ENCODE data around the gene MASP1.
"Not testable (repeated sequence)": the region's sequence is repeated elsewhere in the genome, so short reads cannot be mapped to it uniquely, and the experiment has no call there.

Gene MASP1

GRCh38 chr3:187264911-187265310, 26.6 kb downstream of the MASP1 start:
- DNase-seq (ENCODE audit: low read depth): no peak

GRCh38 chr3:187264021-187264420, 27.5 kb downstream of the MASP1 start:
- no peak for DNase-seq (ENCODE audit: low read depth)

- DNase-seq (ENCODE audit: low read depth): no peak
Observed at GRCh38 chr3:187263270-187263669, 28.3 kb downstream of the MASP1 start.

GRCh38 chr3:187262360-187262759, 29.2 kb downstream of the MASP1 start:
- no peak for DNase-seq (ENCODE audit: low read depth)

DNA sequence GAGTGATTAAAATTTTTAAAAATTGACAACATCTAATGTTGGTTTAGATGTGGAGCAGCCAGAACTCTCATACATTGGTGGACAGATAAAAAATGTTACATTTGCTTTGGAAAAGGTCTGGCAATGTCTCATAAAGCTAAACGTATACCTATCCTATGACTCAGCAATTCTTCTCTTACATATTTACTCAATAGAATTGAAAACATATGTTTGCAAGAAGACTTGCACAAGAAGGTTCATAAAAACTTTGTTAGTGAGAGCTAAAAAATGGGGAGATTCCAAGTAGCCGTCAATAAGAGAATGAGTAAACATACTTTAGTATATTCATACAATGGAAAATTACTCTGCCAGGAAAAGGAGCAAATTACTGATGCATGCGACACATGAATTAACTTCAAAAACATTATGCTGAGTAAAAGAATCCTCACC, 30.0 kb downstream of the MASP1 start:
- DNase-seq (ENCODE audit: low read depth): no peak

- no peak for DNase-seq (ENCODE audit: low read depth)
Observed at GRCh38 chr3:187259171-187259570, 32.4 kb downstream of the MASP1 start.

DNA sequence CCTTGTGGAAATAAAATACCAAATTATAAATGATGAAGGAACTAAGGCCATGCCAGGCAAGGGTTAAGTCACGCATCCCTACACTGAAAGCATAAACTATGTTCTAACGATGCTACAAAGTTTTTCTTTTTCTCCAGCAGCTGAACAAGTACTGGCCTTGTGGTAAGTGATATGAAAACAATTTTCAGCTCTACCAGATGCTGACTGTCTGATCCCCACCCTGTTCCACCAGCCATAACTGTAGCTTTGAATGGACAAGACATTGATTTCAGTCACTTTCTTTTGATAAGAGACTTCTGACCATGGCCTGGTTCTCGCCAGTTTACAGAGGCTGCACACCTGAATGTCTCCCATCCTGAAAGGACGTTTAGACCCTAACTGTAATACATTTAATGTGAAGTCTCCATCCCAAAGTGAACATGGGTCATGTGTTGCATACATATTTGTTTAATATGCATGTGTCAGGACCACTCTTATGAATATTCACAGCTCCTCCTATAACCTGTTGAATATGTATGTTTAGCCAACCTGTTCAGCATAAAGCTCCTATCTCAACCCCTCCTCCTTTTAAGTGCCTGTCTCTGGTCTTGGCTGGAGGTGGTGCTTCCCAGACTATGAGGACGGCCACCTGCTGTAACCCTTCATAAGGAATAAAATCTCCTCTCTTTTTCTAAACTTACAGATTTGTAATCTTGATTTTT, 33.4 kb downstream of the MASP1 start:
- DNase-seq (ENCODE audit: low read depth): no peak

DNA sequence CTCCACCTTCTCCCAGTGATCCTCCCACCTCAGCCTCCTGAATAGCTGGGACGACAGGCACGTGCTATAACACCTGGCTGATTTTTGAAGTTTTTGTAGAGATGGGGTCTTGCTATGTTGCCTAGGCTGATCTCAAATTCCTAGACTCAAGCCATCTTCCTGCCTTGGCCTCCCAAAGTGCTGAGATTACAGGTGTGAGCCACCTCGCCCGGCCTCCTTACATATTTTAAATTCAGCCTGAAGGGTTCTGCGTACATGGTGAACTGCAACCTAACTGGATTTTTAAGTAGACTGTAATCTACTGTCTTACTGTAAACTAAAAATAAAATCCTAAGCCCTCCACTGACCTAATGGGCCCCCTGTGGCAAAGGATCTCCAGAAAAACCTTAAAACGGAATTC, 34.1 kb downstream of the MASP1 start:
- no peak for DNase-seq (ENCODE audit: low read depth)

DNA sequence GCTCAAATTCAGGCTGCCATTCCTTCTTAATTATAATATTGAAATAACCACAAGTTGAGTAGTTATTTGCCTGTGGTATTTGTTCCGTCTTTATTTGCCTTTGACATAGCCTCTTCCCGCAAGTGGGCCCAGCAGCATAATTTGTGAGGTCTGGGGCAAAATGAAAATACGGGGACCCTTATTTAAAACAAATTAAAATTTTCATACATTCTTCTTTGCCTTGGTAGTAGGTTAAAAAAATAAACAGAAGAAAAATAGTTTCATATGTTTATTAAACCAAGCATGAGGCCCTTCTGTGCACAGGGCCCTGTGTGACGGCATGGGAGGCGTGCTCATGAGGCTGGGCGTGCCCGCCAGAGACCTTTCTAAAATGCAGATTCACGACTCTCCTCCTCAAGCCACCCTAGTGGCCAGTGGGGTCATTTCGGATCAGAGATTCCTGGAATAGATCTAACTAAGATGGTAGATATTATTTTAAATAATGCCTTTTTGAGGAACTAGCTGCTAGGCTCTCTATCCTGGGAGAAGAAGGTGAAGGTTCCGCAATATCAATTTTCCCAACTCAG, 35.4 kb downstream of the MASP1 start:
- DNase-seq (ENCODE audit: low read depth): no peak

DNA sequence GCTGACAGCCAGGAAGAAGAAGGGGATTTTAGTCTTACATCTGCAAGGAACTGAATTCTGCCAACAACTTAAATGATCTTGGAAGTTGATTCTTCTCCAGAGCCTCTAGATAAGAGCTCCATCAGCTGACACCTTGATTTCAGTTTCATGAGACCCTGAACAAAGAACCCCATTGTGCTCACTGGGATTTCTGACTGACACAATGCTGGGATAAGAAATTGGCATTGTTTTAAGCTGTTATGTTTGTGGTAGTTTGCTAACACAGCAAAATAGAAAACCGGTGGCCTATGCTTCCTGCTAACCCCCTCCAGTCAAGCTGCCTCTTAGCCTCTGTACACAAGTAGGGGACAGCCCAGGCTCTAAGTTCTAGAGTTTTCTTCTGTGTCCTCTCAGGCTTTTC, 36.2 kb downstream of the MASP1 start:
- DNase-seq (ENCODE audit: low read depth): no peak

DNA sequence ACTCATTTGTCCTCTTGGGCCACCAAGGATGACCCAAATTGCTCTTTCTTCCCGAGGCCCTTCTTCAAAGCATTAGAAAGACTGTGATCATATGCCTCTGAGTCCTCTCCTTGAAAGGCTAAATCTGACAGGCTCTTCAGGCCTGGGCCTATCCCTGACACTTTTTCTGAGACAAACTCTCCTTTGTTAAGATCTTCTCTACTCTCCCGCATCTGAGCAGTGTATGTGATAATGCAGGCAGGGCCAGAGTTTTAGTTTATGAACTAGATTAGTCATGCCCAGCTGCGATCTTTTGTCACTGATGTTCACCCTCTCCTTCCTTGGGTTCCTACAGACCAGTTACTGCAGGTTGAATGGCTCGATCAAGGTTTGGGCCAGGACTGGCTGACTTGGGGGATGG, 39.2 kb downstream of the MASP1 start:
- no peak for DNase-seq (ENCODE audit: low read depth)

- no peak for DNase-seq (ENCODE audit: low read depth)
Observed at GRCh38 chr3:187251599-187251998, 39.9 kb downstream of the MASP1 start.

DNA sequence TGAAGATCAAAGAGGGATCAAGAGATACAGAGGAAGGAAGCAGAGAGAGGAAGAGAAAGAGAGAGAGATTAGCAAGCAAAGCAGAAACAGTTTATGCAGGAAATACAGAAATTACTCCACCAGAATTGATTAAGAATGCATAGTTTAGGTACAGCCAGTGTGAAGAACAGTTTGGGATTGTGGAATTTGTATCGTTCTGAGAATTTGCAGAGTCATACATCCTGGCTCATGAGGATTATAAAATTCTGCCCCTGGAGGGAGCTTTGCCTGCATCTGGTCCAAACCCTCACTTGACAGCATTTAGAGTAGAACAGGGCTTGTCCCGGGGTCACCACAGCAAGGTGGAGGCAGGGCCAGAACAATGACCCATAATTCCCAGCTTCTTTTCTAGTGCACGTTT, 44.1 kb downstream of the MASP1 start:
- DNase-seq (ENCODE audit: low read depth): no peak

DNA sequence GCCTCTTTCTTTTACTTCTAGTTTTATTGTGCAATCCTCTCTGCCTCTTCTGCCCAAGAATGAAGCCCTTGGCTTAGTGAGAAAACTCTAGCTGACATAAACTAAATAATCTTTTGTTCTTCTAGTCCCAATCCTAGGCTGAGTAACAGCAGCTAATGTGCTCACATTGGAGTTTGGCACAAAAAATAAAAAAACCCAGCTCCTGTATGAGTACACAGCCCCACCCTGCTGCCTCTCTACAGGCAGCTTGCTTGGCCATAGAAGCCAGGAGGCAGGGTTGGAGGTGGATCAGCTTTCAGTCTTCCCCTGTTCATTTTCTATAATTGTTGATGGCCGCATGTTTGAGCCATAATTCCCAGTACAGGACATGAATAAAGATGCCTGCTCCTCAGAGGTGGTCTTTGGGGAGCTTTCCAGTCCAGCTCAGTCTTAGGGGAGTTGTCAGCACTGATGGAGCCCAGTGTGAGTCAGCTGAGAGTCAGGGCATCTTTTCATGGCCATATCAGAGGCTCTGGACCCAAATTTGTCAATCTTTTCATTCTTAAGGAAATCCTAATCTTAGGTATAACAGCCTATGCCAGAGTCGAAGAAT, 47.5 kb downstream of the MASP1 start:
- DNase-seq (ENCODE audit: low read depth): no peak

DNA sequence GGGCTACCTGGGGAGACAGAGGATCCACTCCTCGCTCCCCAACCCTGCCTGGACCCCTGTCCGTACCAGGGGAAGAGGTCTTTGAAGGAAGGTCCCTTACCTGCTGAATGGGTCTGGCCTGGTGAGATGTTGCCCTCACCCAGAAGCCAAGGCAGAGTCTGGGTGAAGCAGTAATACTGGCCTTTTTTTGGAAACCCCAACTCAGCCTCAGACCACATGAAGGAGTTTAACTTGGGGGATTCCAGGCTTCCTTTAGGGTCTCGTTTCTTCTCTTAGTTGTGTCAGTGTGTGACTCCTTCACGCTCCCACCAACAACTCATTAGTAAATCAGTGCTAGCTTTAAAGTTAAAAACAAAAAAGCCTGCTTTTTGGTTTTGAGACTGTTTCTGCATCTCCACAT, 48.6 kb downstream of the MASP1 start:
- no peak for DNase-seq (ENCODE audit: low read depth)

DNA sequence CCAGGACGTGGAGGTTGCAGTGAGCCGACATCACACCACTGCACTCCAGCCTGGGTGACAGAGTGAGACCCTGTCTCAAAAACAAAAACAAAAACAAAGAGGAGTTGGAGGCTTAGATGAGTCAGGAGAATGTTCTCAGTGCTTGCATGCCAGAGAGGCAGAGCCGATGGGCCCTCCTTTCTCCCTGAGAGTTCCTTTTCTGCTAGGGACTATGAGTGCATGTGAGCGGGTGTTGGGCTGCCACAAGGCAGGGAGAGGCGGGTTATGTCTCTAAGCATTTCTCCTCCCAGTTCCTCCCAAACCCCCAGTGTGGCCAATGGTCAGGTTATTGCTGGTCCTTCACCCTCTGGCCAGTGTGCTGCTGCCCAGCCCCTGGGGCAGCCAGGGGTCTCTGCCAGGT, 49.1 kb downstream of the MASP1 start:
- DNase-seq (ENCODE audit: low read depth): no peak

DNA sequence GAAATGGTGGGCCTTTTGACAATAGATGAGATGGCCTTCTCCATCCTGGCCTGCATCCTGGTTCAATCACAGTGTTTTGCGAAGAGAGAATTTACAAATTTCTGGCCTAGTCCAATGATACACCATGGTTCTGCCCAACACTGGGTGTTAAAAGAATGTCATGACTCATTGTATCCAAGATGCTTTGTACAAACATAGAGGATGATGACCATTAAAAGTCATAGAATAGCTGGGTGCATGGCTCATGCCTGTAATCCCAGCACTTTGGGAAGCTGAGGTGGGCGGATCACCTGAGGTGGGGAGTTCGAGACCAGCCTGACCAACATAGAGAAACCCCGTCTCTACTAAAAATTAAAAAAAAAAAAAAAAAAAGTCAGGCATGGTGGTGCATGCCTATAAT, 52.7 kb downstream of the MASP1 start:
- not testable (repeated sequence) for DNase-seq (ENCODE audit: low read depth)

DNA sequence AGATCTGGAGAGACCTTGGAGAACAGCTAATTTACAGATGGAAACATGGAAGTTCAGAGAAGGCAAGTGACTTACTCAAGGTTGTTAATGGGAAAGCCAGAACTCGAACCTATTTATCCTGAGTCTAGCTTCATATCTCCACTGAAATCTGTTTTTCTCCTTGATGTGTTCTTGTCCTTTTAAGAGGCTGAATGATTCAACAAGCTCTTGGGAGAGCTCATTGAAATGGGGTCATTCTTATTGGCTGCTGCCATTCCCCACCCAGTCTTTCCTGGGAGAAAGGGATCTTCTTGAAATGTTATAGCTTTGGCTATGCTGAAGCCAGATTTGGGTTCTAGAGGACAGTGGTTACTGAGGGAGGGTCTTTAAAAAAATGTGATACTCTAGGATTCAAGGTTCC, 53.3 kb downstream of the MASP1 start:
- DNase-seq (ENCODE audit: low read depth): no peak

GRCh38 chr3:187237741-187238140, 53.8 kb downstream of the MASP1 start:
- no peak for DNase-seq (ENCODE audit: low read depth)

GRCh38 chr3:187236962-187237361, 54.6 kb downstream of the MASP1 start:
- no peak for DNase-seq (ENCODE audit: low read depth)

DNA sequence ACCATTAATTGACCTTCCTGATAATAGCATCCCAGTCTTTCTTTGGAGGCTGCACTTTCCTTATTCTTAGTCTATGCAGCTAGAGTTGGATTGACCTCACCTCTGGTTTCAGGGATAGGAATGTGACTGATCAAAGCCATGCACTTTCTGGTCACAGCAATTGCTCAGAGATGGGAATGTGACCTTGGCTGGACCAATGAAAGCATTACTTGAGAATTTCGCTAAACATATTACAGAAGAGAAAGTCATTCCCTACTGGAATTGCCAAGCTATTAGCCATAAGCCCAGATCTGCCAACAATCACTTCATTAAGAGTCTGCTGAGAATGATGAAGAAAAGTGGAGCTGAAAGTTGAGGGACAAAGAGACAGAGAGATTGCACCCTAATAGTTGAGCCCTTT, 61.5 kb downstream of the MASP1 start:
- no peak for DNase-seq (ENCODE audit: low read depth)

DNA sequence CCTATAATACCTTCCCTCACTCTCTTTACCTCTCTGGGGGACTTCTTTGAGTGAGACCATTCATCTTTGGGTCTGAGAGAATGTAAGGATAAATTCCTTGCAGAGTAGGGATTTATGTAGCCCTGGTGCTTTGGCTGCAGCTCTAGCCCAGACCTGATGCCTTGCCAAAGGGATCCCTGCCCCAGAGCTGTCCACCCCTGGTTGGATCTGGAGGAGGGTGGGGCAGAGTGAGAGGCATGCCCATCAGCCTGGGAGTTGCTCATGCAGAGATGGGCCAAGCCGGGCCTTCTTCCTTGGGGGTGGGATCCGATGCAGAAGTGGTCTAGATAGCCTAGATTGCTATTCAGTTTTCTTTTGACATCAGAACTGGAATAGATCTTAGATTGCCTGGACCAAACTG, 62.8 kb downstream of the MASP1 start:
- DNase-seq (ENCODE audit: low read depth): no peak

DNA sequence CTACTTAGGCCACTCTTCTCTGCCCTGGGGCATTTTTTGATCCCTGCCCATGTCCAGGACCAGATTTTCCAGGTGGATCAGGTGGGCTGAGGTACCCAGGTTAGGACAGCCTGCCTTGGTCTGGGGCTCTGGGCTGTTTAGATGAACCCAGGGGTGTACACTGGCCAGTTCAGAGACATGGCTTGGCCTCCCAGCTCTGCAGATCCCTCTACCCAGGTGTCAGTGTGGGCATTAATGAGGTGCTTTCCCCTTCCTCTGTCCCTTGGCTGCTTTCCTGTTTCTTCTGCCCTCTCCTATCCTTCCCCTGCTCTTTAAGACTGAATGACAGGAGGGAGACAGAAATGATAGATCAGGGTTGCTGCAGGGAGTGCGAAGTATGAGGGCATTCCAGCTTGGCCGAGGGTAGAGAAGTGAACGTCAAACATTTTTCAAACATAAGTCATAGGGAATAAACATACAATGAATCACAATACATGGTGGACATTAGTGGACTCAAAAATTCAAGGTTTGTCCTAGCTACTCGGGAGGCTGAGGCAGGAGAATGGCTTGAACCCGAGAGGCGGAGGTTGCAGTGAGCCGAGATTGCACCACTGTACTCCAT, 63.8 kb downstream of the MASP1 start:
- DNase-seq (ENCODE audit: low read depth): no peak

Data from stimulated activated CD4-positive, alpha-beta T cell treated with anti-CD3 and anti-CD28 coated beads, Interleukin-2, amount 100 ng/mL, for 4 hours (primary cell).